Activated effector memory CD4-positive, alpha-beta T cell treated with anti-CD3 and anti-CD28 coated beads, Interleukin-2, amount 50 U/mL, for 16 hours (primary cell): ENCODE measurements around the gene DNM2.

ENCODE experiments used
- DNase-seq: peaks from one replicate; pipeline ENCODE4 v3.0.0-alpha.2; 2020

DNM2 gene

GRCh38 chr19:10691178-10691881 lies 26.5 kb upstream of the DNM2 start:
- no peak for DNase-seq

GRCh38 chr19:10691883-10692282 lies 26.0 kb upstream of the DNM2 start:
- no peak for DNase-seq

DNA sequence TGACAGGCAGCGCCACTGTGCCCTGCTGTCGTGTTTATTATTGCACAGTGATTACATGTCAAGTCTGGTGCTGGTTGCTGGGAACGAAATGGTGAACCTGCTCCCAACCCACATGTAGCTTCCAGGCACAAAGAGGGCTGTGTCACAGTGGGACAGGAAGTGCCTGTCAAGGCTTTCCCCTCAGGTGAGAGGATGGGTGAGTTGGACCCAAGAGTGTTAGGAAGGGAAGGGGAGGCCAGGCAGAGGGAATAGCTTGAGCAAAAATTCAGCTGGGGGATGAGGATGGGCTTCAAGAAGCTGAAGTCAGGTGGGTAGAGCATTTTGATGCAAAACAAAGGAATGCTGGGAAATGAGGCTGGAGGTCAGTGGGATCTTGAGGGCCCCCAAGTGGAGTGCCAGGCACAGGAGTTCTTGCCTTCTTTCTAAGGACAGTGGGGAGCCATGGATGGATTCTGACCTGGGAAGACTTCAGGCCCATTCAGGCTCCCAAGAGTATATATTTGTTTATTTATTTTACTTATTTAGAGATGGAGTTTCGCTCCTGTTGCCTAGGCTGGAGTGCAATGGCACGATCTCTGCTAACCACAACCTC lies 25.1 kb upstream of the DNM2 start:
- DNase-seq = no peak

DNA sequence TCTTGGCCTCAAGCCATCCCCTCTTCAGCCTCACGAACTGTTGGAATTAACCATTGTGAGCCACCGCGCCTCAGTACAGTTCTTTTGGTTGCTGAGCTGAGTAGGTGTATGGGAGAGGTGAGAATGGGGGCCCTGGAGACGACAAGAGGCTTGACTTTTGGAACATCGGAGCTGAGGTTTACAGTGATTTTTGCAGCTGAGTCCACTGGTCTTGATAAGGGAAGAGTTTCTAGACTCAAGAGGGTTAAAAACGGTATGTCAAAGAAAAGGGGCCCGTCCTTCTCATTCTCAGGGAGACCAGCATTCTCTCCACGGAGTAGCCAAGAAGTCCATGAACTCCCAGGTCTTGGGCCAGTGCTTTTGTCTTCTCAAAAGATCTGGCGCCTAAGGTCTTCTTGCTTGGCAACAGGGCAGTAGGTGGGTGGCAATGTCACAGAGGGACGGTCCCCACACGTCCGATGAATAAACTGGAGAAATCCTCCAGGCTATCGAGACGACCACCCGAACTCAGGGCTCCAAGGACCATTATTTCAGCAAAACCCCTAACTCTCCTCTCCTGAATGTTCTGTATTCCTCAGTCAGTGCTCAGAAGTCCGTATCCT lies 23.1 kb upstream of the DNM2 start:
- no peak for DNase-seq

DNA sequence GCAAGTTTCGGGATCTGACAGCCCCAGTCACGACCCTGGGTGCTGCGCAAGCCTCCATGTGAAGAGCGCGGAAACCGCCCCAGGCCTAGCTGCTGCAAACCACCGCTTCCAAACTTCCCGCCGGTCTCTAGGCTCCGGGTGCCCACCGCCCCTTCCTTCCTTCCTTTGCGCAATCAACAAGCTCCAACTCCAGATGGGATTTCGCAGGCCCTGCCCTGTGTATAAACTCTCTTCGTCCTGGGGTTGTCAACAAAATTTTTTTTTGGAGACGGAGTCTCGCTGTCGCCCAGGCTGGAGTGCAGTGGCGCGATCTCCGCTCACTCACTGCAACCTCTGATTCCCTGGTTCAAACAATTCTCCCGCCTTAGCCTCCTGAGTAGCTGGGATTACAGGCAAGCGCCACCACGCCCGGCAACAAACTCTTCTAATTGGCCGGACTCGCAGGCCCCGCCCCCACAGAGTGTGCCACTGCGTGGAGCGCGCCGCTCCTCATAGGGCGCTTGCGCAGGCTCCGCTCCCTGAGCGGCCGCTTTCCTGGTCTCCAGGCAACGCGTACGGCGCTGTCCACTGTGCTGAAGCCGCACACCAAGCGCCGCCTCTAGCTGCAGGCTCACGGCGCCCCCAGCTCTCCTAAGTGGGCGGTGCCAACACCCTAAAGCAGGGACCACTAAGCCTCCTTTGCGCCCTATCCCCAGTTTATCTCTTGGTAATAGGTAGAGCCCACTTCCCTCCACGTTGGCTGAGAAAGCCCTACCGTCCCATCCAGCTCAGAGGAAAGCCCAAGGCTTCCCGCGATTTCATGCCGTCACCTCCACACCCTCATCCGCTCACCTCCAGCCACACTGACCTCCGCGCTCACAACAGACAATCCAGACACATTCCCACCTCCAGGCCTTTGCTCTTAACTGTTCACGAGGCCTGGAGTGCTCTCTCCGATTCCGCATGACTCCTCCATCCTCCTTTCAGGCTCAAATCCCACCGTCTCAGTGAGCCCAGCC lies 22.2 kb upstream of the DNM2 start:
- DNase-seq = peak; percentile 94

DNA sequence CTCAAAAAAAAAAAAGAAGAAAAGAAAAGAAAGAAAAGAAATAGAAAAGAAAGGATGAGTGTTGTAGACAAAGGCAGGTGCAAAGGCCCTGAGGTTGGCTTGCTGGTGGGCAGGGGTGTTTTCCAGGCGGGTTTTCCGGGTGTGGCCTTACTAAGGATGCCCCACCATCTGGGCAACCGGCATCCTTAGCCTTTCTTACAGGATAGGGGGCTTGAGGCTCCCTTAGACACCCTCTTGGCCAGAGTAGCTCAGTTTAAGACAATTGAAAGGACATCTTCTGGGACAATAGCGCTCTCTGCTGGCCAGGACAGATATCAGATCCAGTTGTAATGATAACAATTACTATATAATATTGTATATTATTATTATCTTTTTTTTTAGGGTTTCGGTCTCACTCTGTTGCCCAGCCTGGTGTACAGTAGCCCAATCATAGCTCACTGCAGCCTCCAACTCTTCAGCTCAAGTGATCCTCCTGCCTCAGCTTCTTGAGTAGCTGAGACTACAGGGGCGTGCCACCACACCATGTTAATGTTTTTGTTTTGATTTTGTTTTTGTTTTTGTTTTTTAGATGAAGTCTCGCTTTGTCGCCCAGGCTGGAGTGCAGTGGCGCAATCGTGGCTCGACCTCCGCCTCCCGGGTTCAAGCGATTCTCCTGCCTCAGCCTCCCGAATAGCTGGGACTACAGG lies 18.1 kb upstream of the DNM2 start:
- peak; percentile 88 for DNase-seq

DNA sequence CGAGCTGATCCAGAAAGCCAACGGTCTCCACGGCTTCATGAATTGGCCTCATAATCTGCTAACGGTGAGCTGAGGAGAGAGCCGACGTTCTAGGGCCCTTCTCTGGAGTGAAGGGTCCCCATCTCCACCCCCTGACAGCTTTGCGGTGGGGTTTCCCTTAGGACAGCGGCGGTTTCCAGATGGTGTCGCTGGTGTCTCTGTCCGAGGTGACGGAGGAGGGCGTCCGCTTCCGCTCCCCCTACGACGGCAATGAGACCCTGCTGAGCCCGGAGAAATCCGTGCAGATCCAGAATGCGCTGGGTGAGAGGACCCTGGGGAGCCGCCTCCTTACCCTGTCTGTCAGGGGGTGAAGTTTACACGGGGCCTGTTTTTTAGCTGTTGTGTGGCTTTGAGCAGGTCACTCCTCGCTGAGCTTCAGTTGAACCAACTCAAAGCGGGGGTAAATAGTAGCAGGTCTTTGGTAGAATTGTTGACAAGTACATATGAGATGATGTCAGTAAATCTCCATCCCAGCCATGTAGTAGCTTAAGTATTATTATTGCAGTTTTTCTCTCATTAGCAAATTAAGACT lies 15.8 kb upstream of the DNM2 start:
- no peak for DNase-seq

GRCh38 chr19:10706990-10707389 lies 10.9 kb upstream of the DNM2 start:
- no peak for DNase-seq

- no peak for DNase-seq
These were observed 10.4 kb upstream of the DNM2 start for GRCh38 chr19:10707440-10707839.

GRCh38 chr19:10708291-10708690 lies 9.6 kb upstream of the DNM2 start:
- no peak for DNase-seq

DNA sequence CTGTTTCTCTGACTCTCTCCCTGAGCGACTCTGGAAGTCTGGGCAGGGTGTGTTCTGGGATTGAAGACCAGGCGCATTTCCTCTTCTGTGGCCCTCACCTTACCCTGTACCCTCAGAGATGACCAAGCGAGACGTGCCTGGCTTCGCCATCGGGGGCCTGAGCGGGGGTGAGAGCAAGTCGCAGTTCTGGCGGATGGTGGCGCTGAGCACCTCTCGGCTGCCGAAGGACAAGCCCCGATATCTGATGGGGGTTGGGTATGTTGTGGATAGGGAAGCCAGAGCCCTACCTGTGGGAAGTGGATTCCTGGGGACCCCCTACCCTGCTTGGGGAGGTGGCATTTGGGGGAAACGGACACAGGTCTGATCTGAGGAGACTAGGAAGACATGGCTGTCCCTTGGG lies 5.8 kb upstream of the DNM2 start:
- DNase-seq = no peak

GRCh38 chr19:10712754-10713153 lies 5.1 kb upstream of the DNM2 start:
- no peak for DNase-seq

DNA sequence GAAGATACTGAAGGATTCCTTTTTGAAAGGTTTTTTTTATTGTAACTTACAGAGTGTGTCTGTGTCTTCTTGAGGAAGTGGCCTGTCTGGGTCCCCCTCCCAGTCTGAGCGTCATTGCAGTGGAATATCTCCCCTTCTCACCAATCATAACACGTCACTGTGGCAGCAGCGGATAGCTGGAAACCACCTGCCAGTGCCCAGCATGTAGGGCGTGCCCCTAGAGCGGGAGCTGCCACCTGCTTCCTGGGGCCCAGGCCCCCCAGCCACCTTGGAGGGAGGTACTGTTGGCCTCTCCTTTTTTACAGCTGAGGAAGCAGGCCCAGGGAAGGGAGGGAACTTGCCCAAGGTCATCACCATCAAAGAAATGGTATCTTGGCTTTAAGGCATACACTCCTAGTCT lies 4.6 kb upstream of the DNM2 start:
- DNase-seq = no peak

DNA sequence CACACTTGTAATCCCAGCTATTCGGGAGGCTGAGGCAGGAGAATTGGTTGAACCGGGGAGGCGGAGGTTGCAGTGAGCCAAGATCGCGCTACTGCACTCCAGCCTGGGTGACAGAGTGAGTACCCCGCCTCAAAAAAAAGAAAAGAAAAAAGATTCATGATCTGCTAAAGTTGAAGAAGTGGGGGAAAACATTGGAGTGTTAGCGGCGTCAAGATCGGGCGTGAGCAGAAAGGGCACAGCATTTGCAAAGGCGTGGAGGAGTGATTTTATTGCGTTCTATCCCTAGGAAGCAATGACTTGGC lies 874 bp upstream of the DNM2 start:
- no peak for DNase-seq

DNA sequence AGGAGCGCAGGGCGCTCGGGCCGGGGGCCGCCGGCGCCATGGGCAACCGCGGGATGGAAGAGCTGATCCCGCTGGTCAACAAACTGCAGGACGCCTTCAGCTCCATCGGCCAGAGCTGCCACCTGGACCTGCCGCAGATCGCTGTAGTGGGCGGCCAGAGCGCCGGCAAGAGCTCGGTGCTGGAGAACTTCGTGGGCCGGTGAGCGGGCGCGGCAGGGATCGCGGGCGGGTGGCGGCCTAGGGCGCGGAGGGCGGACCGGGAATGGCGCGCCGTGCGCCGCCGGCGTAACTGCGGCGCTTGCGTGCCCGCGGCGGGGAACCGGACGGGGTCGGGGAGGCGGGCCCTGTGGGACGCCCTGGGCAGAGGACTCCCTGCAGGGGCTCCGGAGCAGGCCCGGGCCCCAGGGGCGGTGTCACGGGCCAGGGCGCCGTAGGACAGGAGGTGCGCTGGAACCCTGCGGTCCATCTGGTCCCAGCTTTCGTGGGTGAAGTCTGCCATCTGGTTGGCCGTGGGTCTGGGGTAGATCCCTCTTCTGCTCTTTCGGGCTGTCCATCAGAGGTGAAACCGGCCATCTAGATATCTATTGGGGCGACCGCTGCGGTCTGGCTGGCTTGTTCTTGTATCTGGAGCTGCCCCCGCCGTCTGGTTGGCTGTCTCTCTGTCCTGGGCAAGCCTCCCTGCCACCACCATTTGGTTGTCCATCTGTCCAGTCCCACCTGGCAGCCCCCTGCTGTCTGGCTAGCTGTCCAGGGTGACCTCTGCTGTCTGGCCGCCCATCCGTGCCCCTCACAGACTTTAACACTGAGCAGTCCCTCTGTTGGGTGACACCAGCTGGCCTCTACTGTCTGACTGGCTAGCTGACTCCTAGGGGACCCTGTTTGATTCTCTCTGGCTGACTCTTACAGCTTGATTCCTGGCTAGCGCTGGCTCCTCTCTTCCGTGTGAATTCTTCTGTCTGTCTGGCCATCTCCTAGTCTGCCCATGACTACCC lies 622 bp downstream of the DNM2 start:
- DNase-seq = peak; percentile 86

- no peak for DNase-seq
These were observed 1.6 kb downstream of the DNM2 start for GRCh38 chr19:10719466-10719961.

DNA sequence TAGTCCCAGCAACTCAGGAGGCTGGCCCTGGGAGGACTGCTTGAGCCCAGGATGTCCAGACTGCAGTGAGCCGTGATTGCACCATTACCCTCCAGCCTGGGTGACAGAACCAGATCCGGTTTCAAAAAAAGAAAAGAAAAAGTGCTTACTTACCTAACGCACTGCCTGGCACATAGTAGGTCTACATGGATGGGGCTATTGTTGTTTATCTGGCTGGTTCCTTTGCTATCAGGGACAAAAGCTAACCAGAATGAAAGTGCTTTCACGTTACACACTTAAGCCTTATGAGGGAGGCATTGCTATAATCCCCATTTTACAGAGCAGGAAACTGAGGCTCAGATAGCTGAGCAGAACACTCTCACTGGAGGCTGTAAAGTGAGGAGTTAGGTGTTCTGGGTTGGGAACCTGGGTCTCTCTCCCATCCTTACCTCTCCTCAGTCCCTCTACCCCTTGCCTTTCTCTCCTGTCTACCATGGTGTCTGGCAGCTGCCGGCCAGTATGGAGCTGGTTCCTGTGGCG lies 2.8 kb downstream of the DNM2 start:
- no peak for DNase-seq

- DNase-seq = no peak
These were observed 5.7 kb downstream of the DNM2 start for GRCh38 chr19:10723591-10723990.

DNA sequence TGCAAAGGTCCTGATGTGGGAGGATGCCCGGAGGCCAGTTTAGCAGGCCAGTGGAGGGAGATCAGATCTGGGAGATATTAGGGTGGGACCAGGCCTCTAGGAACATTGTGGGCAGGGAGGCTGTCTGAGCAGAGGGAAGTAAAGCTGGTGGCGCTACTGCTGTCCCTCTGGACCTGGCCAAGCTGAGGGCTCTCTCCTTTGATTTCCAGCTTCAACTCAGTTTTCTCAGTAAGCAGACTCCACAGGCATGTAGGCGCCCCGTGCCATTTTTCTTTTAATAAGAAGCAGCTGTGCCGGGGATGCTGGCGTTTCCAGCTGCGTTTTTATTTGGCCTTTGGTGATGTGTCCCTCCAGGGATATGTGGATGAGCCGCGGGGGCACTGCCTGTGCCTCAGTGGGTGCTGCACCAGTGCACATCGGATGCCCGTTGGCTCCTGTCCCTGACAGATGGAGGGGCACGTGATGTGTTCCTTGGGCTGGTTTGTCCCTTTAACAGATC lies 6.7 kb downstream of the DNM2 start:
- no peak for DNase-seq

GRCh38 chr19:10725415-10725814 lies 7.5 kb downstream of the DNM2 start:
- DNase-seq = no peak

DNA sequence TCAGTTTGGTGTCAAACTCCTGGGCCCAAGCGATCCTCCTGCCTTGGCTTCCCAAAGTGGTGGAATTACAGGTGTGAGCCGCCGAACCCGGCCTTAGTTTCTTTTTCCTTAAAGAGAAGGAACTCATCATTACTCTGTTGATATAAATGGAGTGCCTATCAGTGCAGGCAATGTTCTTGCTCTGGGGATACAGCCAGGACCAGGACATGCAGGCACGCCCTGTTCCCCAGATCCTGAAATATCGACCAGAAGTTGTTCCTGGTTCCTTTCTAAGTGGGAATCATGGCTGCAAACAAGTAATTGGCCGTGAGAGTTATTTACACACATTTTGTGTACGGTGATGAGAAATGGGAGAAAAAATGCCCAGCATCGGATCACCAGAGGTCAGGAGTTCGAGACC lies 8.4 kb downstream of the DNM2 start:
- no peak for DNase-seq
